ENCODE results near the gene UPK3A. TPM values are rescaled to one million over a fixed set of nuclear protein-coding genes. Genes with fewer than 3 reads are reported as not detected.

The UPK3A gene
- total RNA-seq, 4 donors from 2014 or later: not detected

GRCh38 chr22:45331486-45331885, 46.7 kb downstream of the UPK3A start:
- H3K36me3 ChIP-seq: no peaks in the 10 kb centered on the region
- H3K9me3 ChIP-seq: no peaks in the 10 kb centered on the region
- no peaks in the 10 kb centered on the region for H3K27me3 ChIP-seq
- H3K4me3 ChIP-seq: no peak overlapping the region
- no peak for DNase-seq
- no peak for TF ChIP-seq POLR2A (IDR thresholded peaks at IDR 0.05)
- TF ChIP-seq CTCF (IDR thresholded peaks at IDR 0.05): no peak
- H3K4me1 ChIP-seq: no peaks in the 10 kb centered on the region
- H3K27ac ChIP-seq: no peak overlapping the region
- intact Hi-C loops (cut with DNase I; ENCODE audit: low total_unique reads): no loop called here

- Histone ChIP-seq H3K36me3 (no peaks in the 10 kb centered on the region), H3K27ac (no peak overlapping the region), H3K4me1 (no peaks in the 10 kb centered on the region), H3K9me3 (no peaks in the 10 kb centered on the region), H3K27me3 (no peaks in the 10 kb centered on the region), H3K4me3 (no peak overlapping the region)
- intact Hi-C loops (cut with DNase I; ENCODE audit: low total_unique reads): no loop called here
- DNase-seq: no peak
- TF ChIP-seq POLR2A (IDR thresholded peaks at IDR 0.05): no peak
- TF ChIP-seq CTCF (IDR thresholded peaks at IDR 0.05): no peak
Observed at GRCh38 chr22:45332001-45332400, 47.3 kb downstream of the UPK3A start.

GRCh38 chr22:45334068-45334467, 49.3 kb downstream of the UPK3A start:
- DNase-seq: no peak
- no peak for TF ChIP-seq POLR2A (IDR thresholded peaks at IDR 0.05)
- TF ChIP-seq CTCF (IDR thresholded peaks at IDR 0.05): no peak
- Histone ChIP-seq H3K4me3 (no peak overlapping the region), H3K9me3 (no peaks in the 10 kb centered on the region), H3K4me1 (no peaks in the 10 kb centered on the region), H3K36me3 (no peaks in the 10 kb centered on the region), H3K27me3 (no peaks in the 10 kb centered on the region), H3K27ac (no peak overlapping the region)
- intact Hi-C loops (cut with DNase I; ENCODE audit: low total_unique reads): no loop called here

GRCh38 chr22:45334528-45334927, 49.8 kb downstream of the UPK3A start:
- H3K9me3 ChIP-seq: no peaks in the 10 kb centered on the region
- H3K4me3 ChIP-seq: no peak overlapping the region
- no peak overlapping the region for H3K27ac ChIP-seq
- intact Hi-C loops (cut with DNase I; ENCODE audit: low total_unique reads): no loop called here
- DNase-seq: no peak
- H3K27me3 ChIP-seq: no peaks in the 10 kb centered on the region
- H3K36me3 ChIP-seq: no peaks in the 10 kb centered on the region
- no peaks in the 10 kb centered on the region for H3K4me1 ChIP-seq
- no peak for TF ChIP-seq CTCF (IDR thresholded peaks at IDR 0.05)
- no peak for TF ChIP-seq POLR2A (IDR thresholded peaks at IDR 0.05)

GRCh38 chr22:45335021-45335818, 50.5 kb downstream of the UPK3A start:
- H3K4me1 ChIP-seq: no peaks in the 10 kb centered on the region
- no peaks in the 10 kb centered on the region for H3K27me3 ChIP-seq
- H3K4me3 ChIP-seq: no peak overlapping the region
- DNase-seq: no peak
- no peaks in the 10 kb centered on the region for H3K36me3 ChIP-seq
- H3K9me3 ChIP-seq: no peaks in the 10 kb centered on the region
- TF ChIP-seq POLR2A (IDR thresholded peaks at IDR 0.05): no peak
- no peak for TF ChIP-seq CTCF (IDR thresholded peaks at IDR 0.05)
- intact Hi-C loops (cut with DNase I; ENCODE audit: low total_unique reads): no loop called here
- H3K27ac ChIP-seq: no peak overlapping the region
